Progenitor cell of endocrine pancreas (in vitro differentiated cells): ENCODE measurements around the gene OR51F1. TPM values are rescaled to one million over a fixed set of nuclear protein-coding genes. Genes with fewer than 3 reads are reported as not detected.
"Not testable (repeated sequence)": the region's sequence is repeated elsewhere in the genome, so short reads cannot be mapped to it uniquely, and the experiment has no call there.

Experiments used
- DNase-seq: peaks from one replicate; pipeline ENCODE4 v3.0.0; 2021; ENCODE audit warnings: low spot score; ENCODE audit not compliant: unreplicated experiment
- H3K27ac Mint-ChIP-seq: 2 replicates; pipeline ENCODE4 v1.8.0; 2021; ENCODE audit warnings: mild to moderate bottlenecking, moderate library complexity, mixed read lengths
- H3K27me3 Mint-ChIP-seq: 2 replicates; pipeline ENCODE4 v1.8.0; 2021; ENCODE audit warnings: mixed read lengths
- H3K36me3 Mint-ChIP-seq: 2 replicates; pipeline ENCODE4 v1.8.0; 2022; ENCODE audit warnings: mixed read lengths; ENCODE audit not compliant: insufficient read depth
- H3K4me1 Mint-ChIP-seq: 2 replicates; pipeline ENCODE4 v1.8.0; 2021; ENCODE audit warnings: low read depth, mixed read lengths
- H3K4me3 Mint-ChIP-seq: 2 replicates; pipeline ENCODE4 v1.8.0; 2021; ENCODE audit warnings: low read depth, mild to moderate bottlenecking, moderate library complexity, mixed read lengths
- H3K9me3 Mint-ChIP-seq: 2 replicates; pipeline ENCODE4 v1.8.0; 2021; ENCODE audit warnings: low read depth, mixed read lengths
- total RNA-seq: library from RNA; stranded (reverse); gene quantifications from 2 replicates; pipeline ENCODE4 v1.2.1, GENCODE V29; 2021
- TF ChIP-seq, protein P1 (sequence below): fragments of 200-600 bp; sonication (generic); IDR thresholded peaks from one replicate; pipeline ENCODE4 v1.5.0; 2021; ENCODE audit warnings: antibody characterized with exemption, mild to moderate bottlenecking; ENCODE audit not compliant: unreplicated experiment

OR51F1 gene
- total RNA-seq, 1 donor from 2014 or later: not detected

- no peaks in the 10 kb centered on the region for H3K27me3 Mint-ChIP-seq
- TF ChIP-seq, protein P1, sequence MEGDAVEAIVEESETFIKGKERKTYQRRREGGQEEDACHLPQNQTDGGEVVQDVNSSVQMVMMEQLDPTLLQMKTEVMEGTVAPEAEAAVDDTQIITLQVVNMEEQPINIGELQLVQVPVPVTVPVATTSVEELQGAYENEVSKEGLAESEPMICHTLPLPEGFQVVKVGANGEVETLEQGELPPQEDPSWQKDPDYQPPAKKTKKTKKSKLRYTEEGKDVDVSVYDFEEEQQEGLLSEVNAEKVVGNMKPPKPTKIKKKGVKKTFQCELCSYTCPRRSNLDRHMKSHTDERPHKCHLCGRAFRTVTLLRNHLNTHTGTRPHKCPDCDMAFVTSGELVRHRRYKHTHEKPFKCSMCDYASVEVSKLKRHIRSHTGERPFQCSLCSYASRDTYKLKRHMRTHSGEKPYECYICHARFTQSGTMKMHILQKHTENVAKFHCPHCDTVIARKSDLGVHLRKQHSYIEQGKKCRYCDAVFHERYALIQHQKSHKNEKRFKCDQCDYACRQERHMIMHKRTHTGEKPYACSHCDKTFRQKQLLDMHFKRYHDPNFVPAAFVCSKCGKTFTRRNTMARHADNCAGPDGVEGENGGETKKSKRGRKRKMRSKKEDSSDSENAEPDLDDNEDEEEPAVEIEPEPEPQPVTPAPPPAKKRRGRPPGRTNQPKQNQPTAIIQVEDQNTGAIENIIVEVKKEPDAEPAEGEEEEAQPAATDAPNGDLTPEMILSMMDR: no peak
- no peaks in the 10 kb centered on the region for H3K4me1 Mint-ChIP-seq
- H3K27ac Mint-ChIP-seq: no peak overlapping the region
- H3K36me3 Mint-ChIP-seq: no peaks in the 10 kb centered on the region
- no peaks in the 10 kb centered on the region for H3K9me3 Mint-ChIP-seq
- no peak for DNase-seq
- H3K4me3 Mint-ChIP-seq: no peak overlapping the region
These were observed 6.6 kb downstream of the OR51F1 start for GRCh38 chr11:4763096-4763495.

- DNase-seq: no peak
- H3K36me3 Mint-ChIP-seq: no peaks in the 10 kb centered on the region
- H3K4me1 Mint-ChIP-seq: no peaks in the 10 kb centered on the region
- no peak overlapping the region for H3K27ac Mint-ChIP-seq
- TF ChIP-seq, protein P1: no peak
- no peak overlapping the region for H3K4me3 Mint-ChIP-seq
- no peaks in the 10 kb centered on the region for H3K9me3 Mint-ChIP-seq
- H3K27me3 Mint-ChIP-seq: peaks cover 2% of the 10 kb centered on the region
These were observed 18.5 kb downstream of the OR51F1 start for GRCh38 chr11:4751201-4751600.

GRCh38 chr11:4748438-4748837, 21.3 kb downstream of the OR51F1 start:
- TF ChIP-seq, protein P1: no peak
- Mint-ChIP-seq H3K36me3 (no peaks in the 10 kb centered on the region), H3K4me1 (no peaks in the 10 kb centered on the region), H3K27ac (no peak overlapping the region), H3K9me3 (no peaks in the 10 kb centered on the region), H3K27me3 (peaks cover 2% of the 10 kb centered on the region), H3K4me3 (no peak overlapping the region)
- DNase-seq: no peak

DNA sequence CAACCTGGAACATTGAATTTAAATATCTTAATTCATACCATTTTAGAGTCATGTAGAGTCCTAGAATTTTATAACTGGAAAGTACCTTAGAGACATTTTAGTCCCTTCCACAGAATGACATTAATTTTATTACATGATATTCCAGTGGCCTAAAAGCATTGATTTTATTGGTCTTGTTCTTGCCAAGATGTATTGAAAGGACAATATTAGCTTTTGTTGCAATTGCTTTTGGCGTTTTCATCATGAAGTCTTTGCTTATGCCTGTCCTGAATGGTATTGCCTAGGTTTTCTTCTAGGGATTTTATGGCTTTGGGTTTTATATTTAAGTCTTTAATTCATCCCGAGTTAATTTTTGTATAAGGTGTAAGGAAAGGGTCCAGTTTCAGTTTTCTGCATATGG, 29.0 kb downstream of the OR51F1 start:
- H3K36me3 Mint-ChIP-seq: no peaks in the 10 kb centered on the region
- H3K9me3 Mint-ChIP-seq: no peaks in the 10 kb centered on the region
- H3K27ac Mint-ChIP-seq: no peak overlapping the region
- H3K4me3 Mint-ChIP-seq: no peak overlapping the region
- no peak for DNase-seq
- H3K4me1 Mint-ChIP-seq: no peaks in the 10 kb centered on the region
- no peaks in the 10 kb centered on the region for H3K27me3 Mint-ChIP-seq
- TF ChIP-seq, protein P1: no peak

GRCh38 chr11:4727171-4727570, 42.6 kb downstream of the OR51F1 start:
- Mint-ChIP-seq H3K27me3 (no peaks in the 10 kb centered on the region), H3K27ac (no peak overlapping the region), H3K4me3 (no peak overlapping the region), H3K4me1 (no peaks in the 10 kb centered on the region), H3K36me3 (no peaks in the 10 kb centered on the region), H3K9me3 (no peaks in the 10 kb centered on the region)
- TF ChIP-seq, protein P1: no peak
- no peak for DNase-seq

DNA sequence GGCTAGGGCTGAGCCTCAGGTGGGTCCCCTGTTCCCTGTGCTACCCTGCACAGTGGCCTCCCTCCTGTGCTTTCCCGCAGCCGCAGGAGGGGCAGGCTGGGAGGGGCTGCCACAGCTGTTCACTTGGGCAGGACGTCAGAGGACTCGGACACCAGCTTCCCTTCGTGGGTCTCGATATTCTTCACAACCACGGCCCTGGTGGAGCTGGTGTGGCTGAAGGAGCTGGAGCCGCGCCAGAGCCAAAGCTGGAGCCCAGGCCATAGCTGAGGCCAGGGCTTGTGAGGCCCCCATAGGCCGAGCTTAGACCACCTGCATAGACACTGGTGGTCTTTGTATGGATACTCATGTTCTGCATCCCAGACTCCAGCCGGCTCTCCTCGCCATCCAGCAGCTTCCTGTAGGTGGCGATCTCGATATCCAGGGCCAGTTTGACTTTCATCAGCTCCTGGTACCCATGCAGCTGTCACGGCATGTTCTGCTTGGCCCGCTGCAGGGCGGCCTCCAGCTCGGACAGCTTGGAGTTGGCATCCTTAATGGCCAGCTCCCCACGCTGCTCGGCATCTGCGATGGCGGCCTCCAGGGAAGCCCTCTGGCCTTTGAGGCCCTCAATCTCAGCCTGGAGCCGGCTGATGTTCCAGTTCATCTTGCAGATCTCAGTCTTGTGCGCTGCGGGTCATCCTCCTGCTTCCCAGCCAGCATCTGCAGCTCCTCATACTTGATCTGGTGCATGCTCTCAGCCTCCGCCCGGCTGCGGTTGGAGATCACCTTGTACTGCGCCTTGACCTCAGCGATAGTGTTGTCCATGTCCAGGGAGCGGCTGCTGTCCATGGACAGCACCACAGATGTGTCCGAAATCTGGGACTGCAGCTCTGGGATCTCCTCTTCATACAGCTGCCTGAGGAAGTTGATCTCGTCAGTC, 46.9 kb downstream of the OR51F1 start:
- H3K27ac Mint-ChIP-seq, H3K4me3 Mint-ChIP-seq, H3K36me3 Mint-ChIP-seq, H3K4me1 Mint-ChIP-seq, H3K27me3 Mint-ChIP-seq, H3K9me3 Mint-ChIP-seq, DNase-seq: not testable (repeated sequence)
